ENCODE results near the gene RAD51B. TPM values are rescaled to one million over a fixed set of nuclear protein-coding genes. Genes with fewer than 3 reads are reported as not detected.

Gene RAD51B
- total RNA-seq, 1 experiment from 2014 or later, result 14.2 TPM

DNA sequence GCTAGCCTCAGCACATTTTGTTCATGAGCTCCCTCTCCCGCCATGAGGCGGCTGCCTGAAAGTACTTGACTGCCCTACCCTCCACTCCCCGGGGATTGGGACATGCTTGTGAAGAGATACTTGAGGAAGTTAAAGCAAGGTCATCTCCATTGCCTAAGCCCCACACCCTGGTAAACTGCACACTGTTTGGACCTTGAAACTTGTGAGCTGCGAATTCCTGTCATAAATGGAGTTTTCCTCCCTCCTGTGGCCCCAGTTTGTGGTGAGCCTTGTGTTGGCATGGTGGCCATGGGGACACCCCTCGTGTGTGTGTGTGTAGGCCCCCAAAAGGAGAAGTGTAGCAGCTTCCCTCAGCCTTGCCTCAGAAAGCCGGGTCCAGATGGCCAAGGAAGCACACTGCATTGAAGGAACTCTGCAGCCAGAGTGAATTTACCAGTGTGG, 577.8 kb downstream of the RAD51B start:
- Mint-ChIP-seq H3K4me3 (no peak overlapping the region), H3K9me3 (no peaks in the 10 kb centered on the region), H3K36me3 (no peaks in the 10 kb centered on the region), H3K27ac (no peak overlapping the region), H3K4me1 (peaks cover 43% of the 10 kb centered on the region), H3K27me3 (ENCODE audit: low read depth) (no peaks in the 10 kb centered on the region)
- no peak for TF ChIP-seq ZNF416 (CRISPR knock-in tag; IDR thresholded peaks at IDR 0.05)
- no peak for TF ChIP-seq ARID4B (CRISPR knock-in tag; IDR thresholded peaks at IDR 0.05; ENCODE audit: borderline replicate concordance)
- no peak for TF ChIP-seq ATF3 (CRISPR knock-in tag; conservative IDR thresholded peaks at IDR 0.05)
- no peak for TF ChIP-seq AFF4 (CRISPR knock-in tag; IDR thresholded peaks at IDR 0.05; ENCODE audit: borderline replicate concordance)
- TF ChIP-seq ZNF532 (CRISPR knock-in tag; IDR thresholded peaks at IDR 0.05; ENCODE audit: borderline replicate concordance), result no peak
- TF ChIP-seq ERG (CRISPR knock-in tag; IDR thresholded peaks at IDR 0.05), result no peak
- no peak for TF ChIP-seq NFE2L1 (CRISPR knock-in tag; IDR thresholded peaks at IDR 0.05)
- no peak for TF ChIP-seq ZNF138 (CRISPR knock-in tag; conservative IDR thresholded peaks at IDR 0.05)
- TF ChIP-seq PRRX2 (CRISPR knock-in tag; IDR thresholded peaks at IDR 0.05), result no peak
- TF ChIP-seq, protein P1, sequence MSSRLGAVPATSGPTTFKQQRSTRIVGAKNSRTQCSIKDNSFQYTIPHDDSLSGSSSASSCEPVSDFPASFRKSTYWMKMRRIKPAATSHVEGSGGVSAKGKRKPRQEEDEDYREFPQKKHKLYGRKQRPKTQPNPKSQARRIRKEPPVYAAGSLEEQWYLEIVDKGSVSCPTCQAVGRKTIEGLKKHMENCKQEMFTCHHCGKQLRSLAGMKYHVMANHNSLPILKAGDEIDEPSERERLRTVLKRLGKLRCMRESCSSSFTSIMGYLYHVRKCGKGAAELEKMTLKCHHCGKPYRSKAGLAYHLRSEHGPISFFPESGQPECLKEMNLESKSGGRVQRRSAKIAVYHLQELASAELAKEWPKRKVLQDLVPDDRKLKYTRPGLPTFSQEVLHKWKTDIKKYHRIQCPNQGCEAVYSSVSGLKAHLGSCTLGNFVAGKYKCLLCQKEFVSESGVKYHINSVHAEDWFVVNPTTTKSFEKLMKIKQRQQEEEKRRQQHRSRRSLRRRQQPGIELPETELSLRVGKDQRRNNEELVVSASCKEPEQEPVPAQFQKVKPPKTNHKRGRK (CRISPR knock-in tag; IDR thresholded peaks at IDR 0.05; ENCODE audit: borderline replicate concordance), result no peak
- TF ChIP-seq SMAD4 (CRISPR knock-in tag; IDR thresholded peaks at IDR 0.05), result no peak
- DNase-seq (ENCODE audit: low spot score) (no peak), ATAC-seq (no peak)
- POLR2A ChIA-PET, result no interaction called here
- CTCF ChIA-PET, result no interaction called here
